MM.1S (cell line): Measurements from ENCODE around the gene PLSCR5.

Experiments used
- CTCF ChIP-seq: fragments of 300-600 bp; sonication (generic); IDR thresholded peaks from 2 replicates; pipeline ENCODE4 v1.5.1; 2016; ENCODE audit warnings: antibody characterized with exemption, low read length, mixed read lengths
- EZH2 ChIP-seq: fragments of 300-600 bp; sonication (generic); optimal IDR thresholded peaks from 2 replicates; pipeline ENCODE3; 2017; ENCODE audit warnings: low read depth, mild to moderate bottlenecking, antibody characterized with exemption, low read length, mixed read lengths
- EZH2phosphoT487 ChIP-seq: fragments of 300-600 bp; sonication (generic); IDR thresholded peaks from 2 replicates; pipeline ENCODE4 v1.6.1; 2018; ENCODE audit warnings: antibody characterized with exemption, low read length

GRCh38 chr3:146653978-146654377, 48.8 kb upstream of the PLSCR5 start:
- TF ChIP-seq CTCF (no peak), EZH2 (no peak), EZH2phosphoT487 (no peak)
